Urothelium cell line (cell line): ENCODE measurements around the gene CD7.
A peak's percentile ranks its signal among the peaks of the same experiment; 100 is the strongest.

Experiments used
- DNase-seq: peaks from one replicate; pipeline ENCODE4 v3.0.0; 2011; ENCODE audit warnings: low spot score, mixed read lengths
- FAIRE-seq: peaks from 2 replicates; lab custom pipeline; 2011; peaks lifted over from hg19 to GRCh38; lab: Jason Lieb, UNC

The CD7 gene

DNA sequence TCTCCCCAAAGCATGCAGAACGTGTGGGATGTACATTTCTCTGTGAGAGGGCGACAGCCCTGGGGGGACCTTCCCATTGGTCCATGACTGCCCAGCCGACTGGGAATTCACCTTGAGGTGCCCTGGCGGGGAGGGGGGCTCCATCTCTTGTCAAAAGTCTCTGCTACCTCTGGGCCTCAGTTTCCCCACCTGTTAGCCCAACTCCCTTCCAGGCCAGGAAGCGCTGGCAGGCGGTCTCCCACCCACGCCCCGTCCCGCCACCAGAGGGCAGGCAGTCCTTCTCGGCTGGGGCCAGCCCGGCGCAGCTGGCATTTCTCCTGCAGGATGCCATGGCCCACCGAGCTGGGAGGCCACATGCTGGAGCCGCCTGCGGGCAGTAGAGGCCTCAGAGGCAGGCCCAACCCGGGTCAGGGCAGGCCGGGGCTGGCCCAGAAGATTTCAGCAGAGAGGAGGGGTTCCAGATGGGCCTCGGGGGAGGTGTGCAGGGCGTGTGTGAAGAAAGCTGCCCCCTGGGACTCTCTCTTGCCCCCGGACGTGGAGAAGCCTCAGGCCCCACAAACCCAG, 16.6 kb downstream of the CD7 start:
- DNase-seq (peak; percentile 66), FAIRE-seq (no peak)

DNA sequence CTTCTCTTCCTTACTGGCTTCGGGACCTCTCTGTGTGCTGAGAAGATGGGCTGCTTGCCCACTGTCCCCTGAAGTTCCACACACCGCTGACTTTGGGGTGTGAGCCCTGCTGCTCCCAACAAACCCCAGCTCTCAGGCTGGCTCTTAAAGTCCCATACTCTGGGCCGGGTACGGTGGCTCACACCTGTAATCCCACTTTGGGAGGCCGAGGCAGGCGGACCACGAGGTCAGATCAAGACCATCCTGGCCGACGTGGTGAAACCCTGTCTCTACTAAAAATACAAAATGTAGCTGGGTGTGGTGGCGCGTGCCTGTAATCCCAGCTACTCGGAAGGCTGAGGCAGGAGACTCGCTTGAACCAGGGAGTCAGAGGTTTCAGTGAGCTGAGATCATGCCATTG, 17.2 kb downstream of the CD7 start:
- DNase-seq (no peak), FAIRE-seq (no peak)

GRCh38 chr17:82299452-82299851, 18.0 kb downstream of the CD7 start:
- FAIRE-seq (no peak), DNase-seq (no peak)

- DNase-seq (no peak), FAIRE-seq (no peak)
Observed at GRCh38 chr17:82298538-82299421, 18.6 kb downstream of the CD7 start.

DNA sequence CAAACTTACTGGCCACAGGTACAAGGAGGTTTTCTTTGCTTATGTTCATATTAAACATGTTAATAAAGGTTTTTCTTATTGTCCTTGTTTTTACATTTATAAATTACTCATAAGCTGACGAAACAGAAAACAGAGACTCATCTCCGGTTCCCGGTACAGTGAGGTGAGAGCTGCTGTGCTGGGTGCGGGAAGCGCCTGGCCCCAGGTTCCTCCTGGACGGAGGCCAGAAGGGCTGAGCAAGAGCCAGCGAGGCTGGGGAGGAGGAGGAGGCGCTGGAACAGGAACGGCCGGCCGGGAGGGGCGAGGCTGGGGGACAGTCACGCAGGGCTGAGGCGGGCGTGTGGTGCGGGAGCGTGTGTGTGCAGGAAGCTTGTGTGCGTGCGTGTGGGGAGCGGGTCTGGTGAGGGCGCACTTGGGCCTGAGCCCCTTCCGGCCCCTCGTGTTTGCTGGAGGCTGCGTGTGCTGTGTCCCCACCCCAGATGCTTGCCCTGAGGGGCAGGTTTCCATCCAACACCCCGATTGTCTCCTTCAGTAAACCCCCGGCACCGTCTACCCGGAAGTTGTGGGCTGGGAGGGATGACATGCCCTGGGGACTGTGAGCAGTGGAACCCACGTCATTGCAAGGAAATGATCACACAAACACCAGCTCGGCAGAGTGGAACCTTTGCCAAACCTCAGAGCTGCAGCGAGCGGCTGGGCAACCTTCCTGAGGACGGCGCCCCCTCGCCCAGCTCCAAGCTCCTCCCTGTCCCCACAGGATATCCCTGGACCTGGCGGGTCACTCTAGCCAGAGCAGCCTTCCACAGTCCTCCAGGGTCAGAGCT, 19.5 kb downstream of the CD7 start:
- DNase-seq, result peak; percentile 91

DNA sequence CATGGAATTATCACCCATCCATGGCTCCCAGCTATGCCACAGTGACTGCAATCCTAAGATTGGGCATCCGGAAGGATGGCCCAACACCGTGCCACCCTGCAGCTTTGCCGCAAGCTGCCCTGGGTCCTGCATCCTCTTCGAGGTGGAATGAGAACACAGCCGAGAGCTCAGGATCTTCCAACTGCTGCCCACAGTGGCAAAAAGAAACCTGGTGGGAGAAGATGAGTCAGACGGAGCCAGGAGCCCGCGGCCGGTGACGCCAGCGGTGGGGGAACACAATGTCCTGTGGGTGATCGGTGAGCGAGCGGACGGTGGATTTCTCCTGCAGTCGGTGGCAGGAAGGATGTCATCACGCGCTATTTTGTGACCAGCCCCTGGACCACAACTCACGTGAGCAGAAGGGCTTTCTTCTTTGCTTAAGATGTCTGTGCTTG, 20.1 kb downstream of the CD7 start:
- no peak for FAIRE-seq
- peak; percentile 84 for DNase-seq

More for the DNA sequence above, 19.5 kb downstream of the CD7 start:
- peak; percentile 74 for FAIRE-seq

DNA sequence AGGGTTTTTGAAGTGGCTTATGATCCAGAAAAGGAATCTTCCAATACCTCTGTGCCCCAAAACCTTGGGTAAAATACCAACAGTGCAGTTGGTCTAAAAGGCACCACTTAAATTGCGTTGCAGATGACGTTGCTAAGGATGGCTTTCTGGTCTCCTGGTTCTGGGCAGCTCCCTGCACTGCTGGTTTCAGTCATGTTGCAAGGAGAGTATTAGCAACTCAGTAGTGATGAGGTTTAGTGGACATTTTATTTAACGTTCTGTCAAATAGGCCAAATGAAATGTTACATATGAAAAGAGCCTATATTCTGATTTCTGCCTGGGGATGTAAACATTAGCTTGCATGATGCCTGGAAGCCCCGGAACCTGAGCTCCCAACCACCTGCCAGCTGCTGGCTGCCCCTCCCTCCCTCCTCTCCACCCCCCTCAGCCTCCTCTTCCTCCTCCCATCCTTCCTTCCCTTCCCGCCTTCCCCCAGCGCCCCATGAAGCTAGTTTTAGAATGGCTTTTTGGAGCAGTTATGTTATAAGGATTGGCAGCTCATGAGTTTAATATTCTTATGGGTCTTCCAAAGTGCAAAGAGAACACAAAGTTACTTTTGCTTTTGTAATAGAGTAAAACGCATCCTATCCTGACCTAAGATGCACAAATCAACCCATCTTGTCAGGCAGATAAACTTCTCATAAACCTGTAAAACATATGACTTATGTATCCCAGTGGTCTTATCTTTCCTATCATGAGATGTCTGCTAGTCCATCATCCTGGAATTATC, 20.7 kb downstream of the CD7 start:
- FAIRE-seq (no peak), DNase-seq (no peak)

GRCh38 chr17:82295472-82295814, 22.0 kb downstream of the CD7 start:
- DNase-seq (no peak), FAIRE-seq (no peak)

DNA sequence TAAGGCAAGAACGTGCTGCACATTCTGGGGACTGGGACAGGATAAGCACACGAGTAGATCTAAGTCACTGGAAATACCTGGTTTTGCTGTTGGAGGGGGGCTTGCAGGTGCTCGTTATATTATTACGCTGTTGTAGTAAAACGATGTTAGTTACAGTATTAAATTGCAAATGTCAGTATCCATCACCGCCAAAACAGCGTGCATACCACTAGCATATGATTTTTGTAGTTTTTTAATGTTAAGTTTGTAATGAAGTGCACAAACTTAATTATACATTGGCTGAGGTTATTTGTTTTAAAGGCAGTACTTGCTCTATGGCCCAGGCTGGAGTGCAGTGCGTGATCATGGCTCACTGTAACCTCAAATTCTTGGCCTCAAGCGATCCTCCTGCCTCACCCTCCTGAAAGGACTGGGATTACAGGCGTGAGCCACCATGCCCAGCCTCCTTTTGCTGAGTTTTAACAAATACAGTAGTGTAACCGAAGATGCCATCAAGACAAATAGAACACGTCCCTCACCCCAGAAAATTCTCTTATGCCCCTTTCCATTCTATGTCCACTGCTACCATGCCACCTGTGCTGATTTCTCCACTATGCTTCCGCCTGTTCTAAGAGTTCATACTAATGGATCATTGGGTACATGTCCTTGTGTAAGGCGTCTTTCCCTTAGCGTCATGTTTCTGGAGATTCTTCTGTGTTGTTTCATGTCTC, 23.2 kb downstream of the CD7 start:
- FAIRE-seq, result no peak
- no peak for DNase-seq

DNA sequence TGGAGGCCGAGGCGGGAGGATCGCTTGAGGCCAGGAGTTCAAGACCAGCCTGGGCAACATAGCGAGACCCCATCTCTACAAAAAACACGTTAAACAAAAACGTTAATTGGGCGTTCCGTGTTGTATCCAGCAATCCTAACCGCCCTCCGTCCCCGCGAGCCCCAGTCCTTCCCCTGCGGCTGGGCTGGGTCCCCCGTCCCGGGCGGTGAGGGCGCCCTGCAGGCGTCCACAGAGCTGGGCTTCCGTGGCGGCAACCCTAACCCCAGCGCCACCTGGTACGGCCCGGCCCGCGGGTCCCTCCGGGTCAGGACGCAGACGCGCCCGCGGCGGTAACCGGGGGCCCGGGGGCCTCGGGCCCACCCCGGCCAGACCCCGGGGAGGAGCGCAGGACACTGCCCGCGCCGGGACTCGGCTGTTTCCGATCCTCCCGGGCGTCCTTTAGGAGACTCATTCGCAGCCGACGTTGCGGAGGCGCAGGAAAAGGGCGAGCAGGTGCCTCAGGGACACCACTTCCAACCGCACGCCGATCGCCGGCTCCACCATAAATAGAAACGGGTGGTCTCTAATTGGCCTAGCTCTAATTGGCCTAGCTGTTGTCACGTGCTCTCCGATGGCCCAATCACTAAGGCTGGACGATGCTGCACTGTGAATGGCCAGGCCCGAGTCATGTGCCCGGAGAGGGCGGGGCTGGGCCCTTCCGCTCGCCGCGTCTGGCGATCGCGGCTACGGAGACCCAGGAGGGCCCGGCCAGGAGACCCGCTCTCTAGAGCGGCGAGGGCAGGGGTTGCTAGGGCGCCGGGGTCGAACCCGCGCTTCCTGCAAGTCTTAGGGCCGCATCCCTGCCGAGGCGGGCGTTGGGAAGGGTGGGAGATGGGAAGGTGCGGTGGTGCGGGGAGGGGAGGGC, 24.9 kb downstream of the CD7 start:
- DNase-seq (peak; percentile 99), FAIRE-seq (peak; percentile 87)

GRCh38 chr17:82291582-82292250, 25.7 kb downstream of the CD7 start:
- FAIRE-seq, result no peak

GRCh38 chr17:82287868-82288801, 29.3 kb downstream of the CD7 start:
- DNase-seq (peak; percentile 90), FAIRE-seq (peak; percentile 95)

More at GRCh38 chr17:82291582-82292250, 25.7 kb downstream of the CD7 start:
- DNase-seq, result no peak

- DNase-seq (no peak), FAIRE-seq (no peak)
Observed at GRCh38 chr17:82287013-82287867, 30.2 kb downstream of the CD7 start.

DNA sequence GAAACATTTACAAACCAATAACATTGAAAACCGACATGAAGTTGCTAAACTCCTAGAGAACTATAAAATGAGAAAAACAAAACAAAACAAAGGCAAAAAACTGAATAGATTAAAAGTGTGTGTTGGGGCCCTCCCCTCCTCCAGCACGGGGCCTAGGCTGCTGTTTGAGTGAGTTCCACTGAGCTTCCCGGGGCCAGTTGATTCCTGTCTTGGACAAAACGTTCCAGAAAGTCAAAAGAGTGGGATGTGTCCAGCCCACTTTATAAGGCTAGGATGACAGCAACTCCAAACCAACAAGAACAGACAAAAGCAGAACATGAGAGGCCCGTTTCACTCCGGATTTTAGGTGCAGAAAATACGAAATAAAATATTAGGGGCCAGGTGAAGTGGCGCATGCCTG, 32.3 kb downstream of the CD7 start:
- DNase-seq, result no peak
- FAIRE-seq, result no peak

DNA sequence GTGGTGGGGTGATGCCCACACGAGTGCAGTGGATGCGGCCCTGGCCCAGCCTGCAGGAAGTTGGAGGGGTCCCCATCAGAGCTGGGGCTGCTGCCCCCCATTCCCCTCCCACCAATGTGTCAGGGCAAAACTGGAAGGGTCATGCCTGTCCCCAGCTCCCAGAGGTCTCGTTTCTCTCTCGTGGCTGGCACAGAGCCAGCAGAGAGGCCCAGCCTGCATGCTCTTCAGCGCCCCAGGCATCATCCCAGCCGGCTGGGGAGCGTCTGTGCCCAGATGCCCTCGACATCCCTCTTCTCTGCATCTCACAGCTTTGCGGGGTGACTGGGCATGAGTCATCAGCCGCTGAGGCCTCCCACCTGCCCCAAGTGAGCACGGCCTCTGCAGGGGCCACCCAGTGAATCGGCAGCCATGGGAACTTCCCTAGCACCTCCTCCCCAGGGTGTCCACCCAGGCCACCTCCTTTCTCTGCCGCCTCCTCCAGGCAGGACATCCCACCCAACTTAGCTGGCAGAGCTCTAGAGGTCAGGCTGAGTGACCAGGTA, 34.1 kb downstream of the CD7 start:
- DNase-seq (peak; percentile 81), FAIRE-seq (no peak)
